CD14-positive monocyte (primary cell): ENCODE data around the gene RAI2. TPM values are rescaled to one million over a fixed set of nuclear protein-coding genes. Genes with fewer than 3 reads are reported as not detected.

Experiments
- DNase-seq, 3 donors: peaks; one replicate each; pipeline ENCODE4 v3.0.0-alpha.2; 2011 to 2022
- H2AFZ ChIP-seq: 2 replicates; pipeline ENCODE4 v1.6.0; 2012; ENCODE audit warnings: mild to moderate bottlenecking, low read depth, low read length, inconsistent platforms; ENCODE audit not compliant: insufficient read depth, poor library complexity, severe bottlenecking
- H3K27ac ChIP-seq, 2 donors: 1 replicate in 1 of 2; 2 replicates in 1 of 2; pipeline ENCODE4 v1.5.1; 2012 to 2013; ENCODE audit warnings: low read length in 2 of 2, control low read depth in 1 of 2, inconsistent platforms in 1 of 2, low read depth in 1 of 2, mild to moderate bottlenecking in 1 of 2
- H3K27me3 ChIP-seq, 2 donors: one replicate each; pipeline versions ENCODE4 v1.6.0 to v1.6.1; 2011 to 2013; ENCODE audit warnings: low read length in 2 of 2; ENCODE audit not compliant: control insufficient read depth in 2 of 2, insufficient read depth in 2 of 2
- H3K36me3 ChIP-seq, 2 donors: replicated peaks in 1 of 2; 1 replicate in 1 of 2; 2 replicates in 1 of 2; pipeline versions ENCODE4 v1.5.1 to v1.6.1; 2012 to 2013; ENCODE audit warnings: low read length in 2 of 2, control low read depth in 1 of 2, inconsistent platforms in 1 of 2, mild to moderate bottlenecking in 1 of 2; ENCODE audit not compliant: insufficient read depth in 2 of 2, control insufficient read depth in 1 of 2
- H3K4me1 ChIP-seq, 2 donors: 1 replicate in 1 of 2; 2 replicates in 1 of 2; pipeline versions ENCODE4 v1.5.1 to v1.6.1; 2012 to 2013; ENCODE audit warnings: low read length in 2 of 2, control low read depth in 1 of 2, inconsistent platforms in 1 of 2, mild to moderate bottlenecking in 1 of 2, moderate library complexity in 1 of 2; ENCODE audit not compliant: insufficient read depth in 2 of 2, control insufficient read depth in 1 of 2
- H3K4me2 ChIP-seq: replicated peaks from 2 replicates; pipeline ENCODE3; 2012; ENCODE audit warnings: low read length, moderate library complexity, mild to moderate bottlenecking; ENCODE audit not compliant: poor library complexity, severe bottlenecking; ENCODE audit errors: extremely low read depth
- H3K4me3 ChIP-seq, 3 experiments: fragments of 200-600 bp in 1 of 3; sonication (generic) in 1 of 3; replicated peaks in 1 of 3; 1 replicate in 2 of 3; 2 replicates in 1 of 3; pipeline ENCODE4 v1.5.1; 2011 to 2013; ENCODE audit warnings: low read length in 3 of 3, mild to moderate bottlenecking in 3 of 3, control low read depth in 2 of 3, low read depth in 2 of 3, inconsistent platforms in 1 of 3, moderate library complexity in 1 of 3
- H3K79me2 ChIP-seq: 2 replicates; pipeline ENCODE4 v1.6.0; 2012; ENCODE audit warnings: mild to moderate bottlenecking, control low read depth, inconsistent platforms, low read length, moderate library complexity; ENCODE audit not compliant: insufficient read depth
- H3K9ac ChIP-seq: 2 replicates; pipeline ENCODE4 v1.6.0; 2017; ENCODE audit warnings: low read length, mild to moderate bottlenecking; ENCODE audit not compliant: insufficient read depth, poor library complexity, severe bottlenecking
- H3K9me3 ChIP-seq, 2 donors: replicated peaks in 1 of 2; 1 replicate in 1 of 2; 2 replicates in 1 of 2; pipeline versions ENCODE4 v1.5.1 to v1.6.1; 2012 to 2013; ENCODE audit warnings: low read length in 2 of 2, control low read depth in 1 of 2; ENCODE audit not compliant: control insufficient read depth in 1 of 2, insufficient read depth in 1 of 2
- H4K20me1 ChIP-seq: 2 replicates; pipeline ENCODE4 v1.6.0; 2012; ENCODE audit warnings: mild to moderate bottlenecking, low read length, control low read depth, moderate library complexity; ENCODE audit not compliant: insufficient read depth
- H3K27ac Mint-ChIP-seq, 7 donors: one replicate each; pipeline ENCODE4 v1.8.0; 2020; ENCODE audit warnings: mild to moderate bottlenecking in 7 of 7, mixed read lengths in 7 of 7, moderate library complexity in 6 of 7, inconsistent platforms in 2 of 7
- H3K27me3 Mint-ChIP-seq, 3 donors: one replicate each; pipeline ENCODE4 v1.8.0; 2021 to 2022; ENCODE audit warnings: low read depth in 3 of 3, mild to moderate bottlenecking in 3 of 3, mixed read lengths in 3 of 3, moderate library complexity in 3 of 3, inconsistent platforms in 1 of 3
- H3K36me3 Mint-ChIP-seq, 2 donors: one replicate each; pipeline ENCODE4 v1.8.0; 2020; ENCODE audit warnings: mixed read lengths in 2 of 2, inconsistent platforms in 1 of 2, mild to moderate bottlenecking in 1 of 2
- H3K4me1 Mint-ChIP-seq: one replicate; pipeline ENCODE4 v1.8.0; 2020; ENCODE audit warnings: mild to moderate bottlenecking, mixed read lengths
- H3K4me3 Mint-ChIP-seq, 2 donors: one replicate each; pipeline ENCODE4 v1.8.0; 2020; ENCODE audit warnings: mild to moderate bottlenecking in 2 of 2, mixed read lengths in 2 of 2, moderate library complexity in 1 of 2
- H3K9me3 Mint-ChIP-seq, 7 donors: one replicate each; pipeline ENCODE4 v1.8.0; 2020 to 2022; ENCODE audit warnings: mixed read lengths in 7 of 7, mild to moderate bottlenecking in 6 of 7, moderate library complexity in 6 of 7, inconsistent platforms in 2 of 7
- WGBS: methylation state at CpG from one replicate; pipeline ENCODE4 v1.1.5; 2013; ENCODE audit warnings: missing lambda C conversion rate; ENCODE audit not compliant: insufficient coverage; 5-methylcytosine and 5-hydroxymethylcytosine counted together
- intact Hi-C, 2 donors: fragments of 100-400 bp; cut with micrococcal nuclease; formaldehyde crosslinking; loops; one replicate each; pipeline versions ENCODE4 v1.15.0 to v1.15.1; 2023
- polyA plus RNA-seq, 3 donors: library from polyadenylated mRNA; depleted of rRNA in 1 of 3; unstranded in 2 of 3; stranded (reverse) in 1 of 3; fragments of 300-500 nt in 2 of 3; fragments of >200 nt in 1 of 3; fragmentation: Illumina TruSeq in 2 of 3; gene quantifications; 1 replicate in 2 of 3; 2 replicates in 1 of 3; pipeline ENCODE4 v1.2.3, GENCODE V29; 2012 to 2021
- TF ChIP-seq, protein P1 (sequence below): fragments of 200-600 bp; IDR thresholded peaks from one replicate; pipeline ENCODE4 v1.8.0; 2022; ENCODE audit warnings: antibody characterized with exemption, mild to moderate bottlenecking

Gene RAI2
- polyA plus RNA-seq, 3 donors: not detected

DNA sequence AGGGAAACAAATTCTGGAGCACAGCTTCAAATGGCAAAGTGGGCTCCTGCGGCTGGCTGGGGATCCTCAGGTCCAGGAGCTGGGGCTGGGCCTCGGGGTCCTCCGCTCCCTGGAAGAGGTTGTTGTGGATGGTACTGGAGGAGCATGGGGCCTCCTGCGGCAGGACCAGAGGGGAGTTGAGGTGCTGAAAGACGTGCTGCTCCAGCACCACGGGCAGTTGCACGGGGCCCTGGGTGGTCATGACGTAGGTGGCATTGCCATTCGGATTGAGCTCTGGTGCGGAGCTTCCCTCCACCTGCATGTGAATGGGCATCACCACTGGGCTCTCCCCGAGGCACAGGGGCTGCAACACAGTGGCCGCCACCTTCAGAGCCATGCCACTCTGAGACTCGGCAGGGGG is 59.7 kb downstream of the RAI2 start:
- H3K9ac ChIP-seq: no peak overlapping the region
- H3K27ac Mint-ChIP-seq: no peak overlapping the region
- no peaks in the 10 kb centered on the region for H4K20me1 ChIP-seq
- no peaks in the 10 kb centered on the region for H3K36me3 Mint-ChIP-seq
- H3K4me1 ChIP-seq: no peaks in the 10 kb centered on the region
- H3K4me2 ChIP-seq: no peak overlapping the region
- no peaks in the 10 kb centered on the region for H3K27me3 ChIP-seq
- H3K9me3 ChIP-seq: no peaks in the 10 kb centered on the region
- no peak overlapping the region for H2AFZ ChIP-seq
- 98% methylated on average over 7 of the region's 13 CpGs for WGBS
- H3K27me3 Mint-ChIP-seq: peaks cover 0 to 12% (median under 1%) of the 10 kb centered on the region in 3 donors
- no peaks in the 10 kb centered on the region for H3K36me3 ChIP-seq
- TF ChIP-seq, protein P1, sequence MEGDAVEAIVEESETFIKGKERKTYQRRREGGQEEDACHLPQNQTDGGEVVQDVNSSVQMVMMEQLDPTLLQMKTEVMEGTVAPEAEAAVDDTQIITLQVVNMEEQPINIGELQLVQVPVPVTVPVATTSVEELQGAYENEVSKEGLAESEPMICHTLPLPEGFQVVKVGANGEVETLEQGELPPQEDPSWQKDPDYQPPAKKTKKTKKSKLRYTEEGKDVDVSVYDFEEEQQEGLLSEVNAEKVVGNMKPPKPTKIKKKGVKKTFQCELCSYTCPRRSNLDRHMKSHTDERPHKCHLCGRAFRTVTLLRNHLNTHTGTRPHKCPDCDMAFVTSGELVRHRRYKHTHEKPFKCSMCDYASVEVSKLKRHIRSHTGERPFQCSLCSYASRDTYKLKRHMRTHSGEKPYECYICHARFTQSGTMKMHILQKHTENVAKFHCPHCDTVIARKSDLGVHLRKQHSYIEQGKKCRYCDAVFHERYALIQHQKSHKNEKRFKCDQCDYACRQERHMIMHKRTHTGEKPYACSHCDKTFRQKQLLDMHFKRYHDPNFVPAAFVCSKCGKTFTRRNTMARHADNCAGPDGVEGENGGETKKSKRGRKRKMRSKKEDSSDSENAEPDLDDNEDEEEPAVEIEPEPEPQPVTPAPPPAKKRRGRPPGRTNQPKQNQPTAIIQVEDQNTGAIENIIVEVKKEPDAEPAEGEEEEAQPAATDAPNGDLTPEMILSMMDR: no peak
- H3K4me3 Mint-ChIP-seq: no peak overlapping the region
- H3K27ac ChIP-seq: no peak overlapping the region
- peaks cover 5% of the 10 kb centered on the region for H3K4me1 Mint-ChIP-seq
- H3K79me2 ChIP-seq: no peaks in the 10 kb centered on the region
- intact Hi-C loops: no loop called here
- peaks cover 0 to 3% (median 0%) of the 10 kb centered on the region in 7 donors for H3K9me3 Mint-ChIP-seq
- no peak overlapping the region for H3K4me3 ChIP-seq
- DNase-seq: no peak

DNA sequence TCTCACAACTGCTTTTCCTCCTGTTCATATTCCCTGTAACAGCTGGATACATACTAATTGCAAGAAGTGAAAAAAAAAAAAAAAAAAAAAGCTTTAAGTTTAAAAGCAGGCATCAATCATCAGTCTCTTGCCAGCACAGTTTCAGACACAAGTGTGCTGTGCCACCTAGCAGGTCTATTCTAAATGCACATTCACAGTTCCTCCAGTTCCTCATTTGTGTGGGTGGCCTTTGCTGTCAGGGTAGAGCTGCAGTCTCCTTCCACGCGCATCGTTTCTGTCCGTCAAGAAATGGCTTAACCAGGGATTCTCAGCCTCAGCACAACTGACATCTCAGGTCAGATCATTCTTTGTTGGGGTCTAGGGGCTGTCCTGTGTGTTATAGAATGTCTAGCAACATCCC is 62.2 kb downstream of the RAI2 start:
- peaks cover 5% of the 10 kb centered on the region for H3K4me1 Mint-ChIP-seq

More for the DNA sequence above, 62.2 kb downstream of the RAI2 start:
- peaks cover 0 to 12% (median 0%) of the 10 kb centered on the region in 3 donors for H3K27me3 Mint-ChIP-seq
- intact Hi-C loops: no loop called here
- no peaks in the 10 kb centered on the region for H3K9me3 Mint-ChIP-seq
- no peaks in the 10 kb centered on the region for H3K36me3 Mint-ChIP-seq
- Histone ChIP-seq H3K4me2 (no peak overlapping the region), H3K27ac (no peak overlapping the region), H2AFZ (no peak overlapping the region), H3K9me3 (no peaks in the 10 kb centered on the region), H3K79me2 (no peaks in the 10 kb centered on the region), H3K27me3 (no peaks in the 10 kb centered on the region), H3K4me1 (no peaks in the 10 kb centered on the region), H3K4me3 (no peak overlapping the region), H3K9ac (no peak overlapping the region), H4K20me1 (no peaks in the 10 kb centered on the region), H3K36me3 (no peaks in the 10 kb centered on the region)
- no peak for DNase-seq
- TF ChIP-seq, protein P1: no peak
- H3K4me3 Mint-ChIP-seq: no peak overlapping the region
- WGBS: no CpG with 5 or more reads among the region's 4 CpGs
- H3K27ac Mint-ChIP-seq: no peak overlapping the region
